ENCODE results near the gene CDH8. TPM values are rescaled to one million over a fixed set of nuclear protein-coding genes. Genes with fewer than 3 reads are reported as not detected.

Gene CDH8
- total and polyA plus RNA-seq, 4 donors, result 0.02 to 3.1 (median 0.30) TPM

- no peak for TF ChIP-seq CTCF (IDR thresholded peaks at IDR 0.05; ENCODE audit: control extremely low read depth, extremely low read depth)
- Histone ChIP-seq H3K27me3 (ENCODE audit: control insufficient read depth in 3 of 3, insufficient read depth in 3 of 3, low read length in 2 of 3) (no peaks in the 10 kb centered on the region), H3K36me3 (ENCODE audit: control insufficient read depth in 4 of 4, insufficient read depth in 4 of 4, low read length in 4 of 4) (no peaks in the 10 kb centered on the region), H3K4me1 (ENCODE audit: control insufficient read depth in 5 of 5, insufficient read depth in 5 of 5, low read length in 5 of 5) (peaks cover 0 to 1% (median 0%) of the 10 kb centered on the region in 5 donors), H3K9me3 (ENCODE audit: control insufficient read depth in 4 of 4, insufficient read depth in 3 of 4, low read length in 3 of 4) (no peaks in the 10 kb centered on the region), H3K9ac (ENCODE audit: insufficient read depth in 1 of 2, low read length in 2 of 2) (no peak overlapping the region), H3K4me3 (no peak overlapping the region), H3K27ac (ENCODE audit: low read depth in 1 of 2, low read length in 1 of 2) (no peak overlapping the region)
- no peak for ATAC-seq (ENCODE audit: insufficient read depth, low FRiP score)
- WGBS, 2 donors, result 77 to 78% methylated on average over 4 of the region's 4 CpGs
- DNase-seq, result no peak
Observed at GRCh38 chr16:61681673-61682072, 354.6 kb downstream of the CDH8 start.

- WGBS, 2 donors, result 54 to 55% methylated on average over 1 of the region's 1 CpG
- Histone ChIP-seq H3K27ac (ENCODE audit: low read depth in 1 of 2, low read length in 1 of 2) (no peak overlapping the region), H3K4me3 (no peak overlapping the region), H3K36me3 (ENCODE audit: control insufficient read depth in 4 of 4, insufficient read depth in 4 of 4, low read length in 4 of 4) (no peaks in the 10 kb centered on the region), H3K4me1 (ENCODE audit: control insufficient read depth in 5 of 5, insufficient read depth in 5 of 5, low read length in 5 of 5) (peaks cover 0 to 1% (median 0%) of the 10 kb centered on the region in 5 donors), H3K9me3 (ENCODE audit: control insufficient read depth in 4 of 4, insufficient read depth in 3 of 4, low read length in 3 of 4) (no peaks in the 10 kb centered on the region), H3K9ac (ENCODE audit: insufficient read depth in 1 of 2, low read length in 2 of 2) (no peak overlapping the region), H3K27me3 (ENCODE audit: control insufficient read depth in 3 of 3, insufficient read depth in 3 of 3, low read length in 2 of 3) (no peaks in the 10 kb centered on the region)
- ATAC-seq (ENCODE audit: insufficient read depth, low FRiP score) (no peak), DNase-seq (no peak)
- TF ChIP-seq CTCF (IDR thresholded peaks at IDR 0.05; ENCODE audit: control extremely low read depth, extremely low read depth), result no peak
Observed at GRCh38 chr16:61681124-61681523, 355.1 kb downstream of the CDH8 start.

- no peak for ATAC-seq (ENCODE audit: insufficient read depth, low FRiP score)
- no peak overlapping the region for H3K4me3 ChIP-seq
- no peaks in the 10 kb centered on the region for H3K9me3 ChIP-seq (ENCODE audit: control insufficient read depth in 4 of 4, insufficient read depth in 3 of 4, low read length in 3 of 4)
- no peaks in the 10 kb centered on the region for H3K4me1 ChIP-seq (ENCODE audit: control insufficient read depth in 5 of 5, insufficient read depth in 5 of 5, low read length in 5 of 5)
- DNase-seq, result no peak
- H3K36me3 ChIP-seq (ENCODE audit: control insufficient read depth in 4 of 4, insufficient read depth in 4 of 4, low read length in 4 of 4), result no peaks in the 10 kb centered on the region
- H3K27me3 ChIP-seq (ENCODE audit: control insufficient read depth in 3 of 3, insufficient read depth in 3 of 3, low read length in 2 of 3), result no peaks in the 10 kb centered on the region
- TF ChIP-seq CTCF (IDR thresholded peaks at IDR 0.05; ENCODE audit: control extremely low read depth, extremely low read depth), result no peak
- H3K27ac ChIP-seq (ENCODE audit: low read depth in 1 of 2, low read length in 1 of 2), result no peak overlapping the region
- no peak overlapping the region for H3K9ac ChIP-seq (ENCODE audit: insufficient read depth in 1 of 2, low read length in 2 of 2)
- WGBS, 2 donors, result 86 to 87% methylated on average over 3 of the region's 3 CpGs
Observed at GRCh38 chr16:61678182-61678581, 358.1 kb downstream of the CDH8 start.

GRCh38 chr16:61677776-61678175 lies 358.5 kb downstream of the CDH8 start:
- Histone ChIP-seq H3K9me3 (ENCODE audit: control insufficient read depth in 4 of 4, insufficient read depth in 3 of 4, low read length in 3 of 4) (no peaks in the 10 kb centered on the region), H3K4me1 (ENCODE audit: control insufficient read depth in 5 of 5, insufficient read depth in 5 of 5, low read length in 5 of 5) (no peaks in the 10 kb centered on the region), H3K36me3 (ENCODE audit: control insufficient read depth in 4 of 4, insufficient read depth in 4 of 4, low read length in 4 of 4) (no peaks in the 10 kb centered on the region), H3K4me3 (no peak overlapping the region), H3K27me3 (ENCODE audit: control insufficient read depth in 3 of 3, insufficient read depth in 3 of 3, low read length in 2 of 3) (no peaks in the 10 kb centered on the region), H3K9ac (ENCODE audit: insufficient read depth in 1 of 2, low read length in 2 of 2) (no peak overlapping the region), H3K27ac (ENCODE audit: low read depth in 1 of 2, low read length in 1 of 2) (no peak overlapping the region)
- WGBS, 2 donors, result 52 to 53% methylated on average over 5 of the region's 5 CpGs
- ATAC-seq (ENCODE audit: insufficient read depth, low FRiP score) (no peak), DNase-seq (no peak)
- no peak for TF ChIP-seq CTCF (IDR thresholded peaks at IDR 0.05; ENCODE audit: control extremely low read depth, extremely low read depth)
